OCI-M2 (cell line): Measurements from ENCODE around the gene MYO10.
"Not testable (repeated sequence)": the region's sequence is repeated elsewhere in the genome, so short reads cannot be mapped to it uniquely, and the experiment has no call there.

Experiments
- DNase-seq: peaks from one replicate; lab custom pipeline; 2025; ENCODE audit not compliant: unreplicated experiment; lab: John Stamatoyannopoulos, UW

The MYO10 gene

GRCh38 chr5:16679863-16680262 is 256.2 kb downstream of the MYO10 start:
- DNase-seq, result no peak

- no peak for DNase-seq
Measured at GRCh38 chr5:16679190-16679589, 256.9 kb downstream of the MYO10 start.

GRCh38 chr5:16675806-16676205 is 260.3 kb downstream of the MYO10 start:
- DNase-seq, result no peak

GRCh38 chr5:16674750-16675149 is 261.3 kb downstream of the MYO10 start:
- DNase-seq, result no peak

- no peak for DNase-seq
Measured at GRCh38 chr5:16673241-16674201, 262.6 kb downstream of the MYO10 start.

GRCh38 chr5:16671208-16671607 is 264.9 kb downstream of the MYO10 start:
- no peak for DNase-seq

GRCh38 chr5:16669776-16670175 is 266.3 kb downstream of the MYO10 start:
- no peak for DNase-seq

GRCh38 chr5:16668631-16669030 is 267.5 kb downstream of the MYO10 start:
- no peak for DNase-seq

GRCh38 chr5:16668194-16668593 is 267.9 kb downstream of the MYO10 start:
- DNase-seq, result no peak

GRCh38 chr5:16666883-16667398 is 269.1 kb downstream of the MYO10 start:
- DNase-seq, result no peak

- no peak for DNase-seq
Measured at GRCh38 chr5:16666130-16666882, 269.8 kb downstream of the MYO10 start.

- DNase-seq, result no peak
Measured at GRCh38 chr5:16665601-16666000, 270.5 kb downstream of the MYO10 start.

GRCh38 chr5:16664368-16664767 is 271.7 kb downstream of the MYO10 start:
- no peak for DNase-seq

- no peak for DNase-seq
Measured at GRCh38 chr5:16663840-16664239, 272.2 kb downstream of the MYO10 start.

- no peak for DNase-seq
Measured at GRCh38 chr5:16661713-16662112, 274.4 kb downstream of the MYO10 start.

GRCh38 chr5:16660982-16661381 is 275.1 kb downstream of the MYO10 start:
- no peak for DNase-seq

- DNase-seq, result no peak
Measured at GRCh38 chr5:16659536-16659935, 276.6 kb downstream of the MYO10 start.

- DNase-seq, result no peak
Measured at GRCh38 chr5:16656561-16657191, 279.4 kb downstream of the MYO10 start.

GRCh38 chr5:16654647-16655334 is 281.3 kb downstream of the MYO10 start:
- DNase-seq, result no peak

- not testable (repeated sequence) for DNase-seq
Measured at GRCh38 chr5:16648739-16649138, 287.3 kb downstream of the MYO10 start.
